GM23338 (cell line): Measurements from ENCODE around the gene CYB561D1.

ENCODE experiments used
- CREB1 ChIP-seq: fragments of 250-450 bp; sonication (Bioruptor Pico); IDR thresholded peaks from 2 replicates; pipeline ENCODE4 v1.5.0; 2020; ENCODE audit warnings: low read depth, mild to moderate bottlenecking, moderate library complexity
- EZH2 ChIP-seq: fragments of 200-600 bp; sonication (generic); IDR thresholded peaks from one replicate; pipeline ENCODE4 v1.8.0; 2017; ENCODE audit warnings: antibody characterized with exemption, mild to moderate bottlenecking, low read depth; ENCODE audit not compliant: unreplicated experiment
- EZH2phosphoT487 ChIP-seq: fragments of 200-600 bp; sonication (generic); IDR thresholded peaks from one replicate; pipeline ENCODE4 v1.8.1; 2018; ENCODE audit warnings: antibody characterized with exemption; ENCODE audit not compliant: unreplicated experiment
- JUNB ChIP-seq: IDR thresholded peaks from one replicate; pipeline ENCODE4 v1.6.1; 2016; ENCODE audit warnings: antibody characterized with exemption; ENCODE audit not compliant: unreplicated experiment
- NANOG ChIP-seq: IDR thresholded peaks from 2 replicates; pipeline ENCODE4 v1.6.1; 2016; ENCODE audit warnings: antibody characterized with exemption, borderline replicate concordance
- POLR2AphosphoS5 ChIP-seq: IDR thresholded peaks from 2 replicates; pipeline ENCODE4 v1.6.1; 2016; ENCODE audit warnings: antibody characterized with exemption, low read depth
- STAT1 ChIP-seq: IDR thresholded peaks from one replicate; pipeline ENCODE4 v1.6.1; 2016; ENCODE audit warnings: antibody characterized with exemption; ENCODE audit not compliant: unreplicated experiment
- ZNF114 ChIP-seq: fragments of 250-450 bp; sonication (Bioruptor Pico); IDR thresholded peaks from 2 replicates; pipeline ENCODE4 v1.5.0; 2020; ENCODE audit warnings: mild to moderate bottlenecking, moderate library complexity
- ZNF331 ChIP-seq: fragments of 250-450 bp; sonication (Bioruptor Pico); IDR thresholded peaks from 2 replicates; pipeline ENCODE4 v1.5.0; 2020; ENCODE audit warnings: low read depth, mild to moderate bottlenecking, moderate library complexity
- TF ChIP-seq, protein P1 (sequence below), 2 experiments: fragments of 200-600 bp in 1 of 2; sonication (generic) in 1 of 2; conservative IDR thresholded peaks; 2 replicates each; pipeline versions ENCODE4 v1.5.1 to v1.6.1; 2016 to 2017; ENCODE audit warnings: antibody characterized with exemption in 2 of 2, low read depth in 2 of 2, mild to moderate bottlenecking in 2 of 2, moderate library complexity in 1 of 2
- TF ChIP-seq, protein P2 (sequence below): IDR thresholded peaks from one replicate; pipeline ENCODE4 v1.6.1; 2018; ENCODE audit warnings: antibody characterized with exemption; ENCODE audit not compliant: unreplicated experiment
- TF ChIP-seq, protein P3 (sequence below): IDR thresholded peaks from 2 replicates; pipeline ENCODE4 v1.6.1; 2016; ENCODE audit warnings: antibody characterized with exemption

DNA sequence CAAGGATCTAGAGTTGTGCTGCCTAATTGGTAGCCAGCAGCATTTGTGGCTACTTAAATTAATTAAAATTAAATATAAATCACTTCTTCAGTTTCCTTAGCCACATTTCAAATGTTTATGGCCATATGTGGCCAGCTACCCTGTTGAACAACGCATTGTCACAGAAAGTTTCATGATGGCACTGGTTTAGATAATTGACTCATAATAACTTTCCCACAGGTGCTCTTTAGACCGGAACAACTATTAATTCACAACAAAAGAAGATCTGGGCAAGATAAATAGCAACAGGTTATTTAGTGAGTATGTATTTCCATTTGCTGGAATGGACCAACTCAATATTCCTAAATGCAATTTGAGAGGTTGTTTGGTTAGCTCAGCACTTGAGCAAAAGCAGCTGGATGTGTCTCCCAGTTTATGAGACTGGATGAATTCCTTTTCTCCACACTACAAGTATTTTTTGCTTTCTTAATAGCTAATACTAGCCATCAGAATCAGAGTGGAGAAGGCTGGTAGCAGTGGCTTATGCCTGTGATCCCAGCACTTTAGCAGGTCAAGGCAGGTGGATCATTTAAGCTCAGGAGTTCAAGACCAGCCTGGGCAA, 19.3 kb downstream of the CYB561D1 start:
- TF ChIP-seq EZH2phosphoT487 (no peak), EZH2 (no peak), POLR2AphosphoS5 (no peak), ZNF331 (CRISPR knock-in tag) (no peak), CREB1 (CRISPR knock-in tag) (no peak), ZNF114 (CRISPR knock-in tag) (no peak), JUNB (no peak), NANOG (no peak), STAT1 (no peak)
- TF ChIP-seq, protein P1, sequence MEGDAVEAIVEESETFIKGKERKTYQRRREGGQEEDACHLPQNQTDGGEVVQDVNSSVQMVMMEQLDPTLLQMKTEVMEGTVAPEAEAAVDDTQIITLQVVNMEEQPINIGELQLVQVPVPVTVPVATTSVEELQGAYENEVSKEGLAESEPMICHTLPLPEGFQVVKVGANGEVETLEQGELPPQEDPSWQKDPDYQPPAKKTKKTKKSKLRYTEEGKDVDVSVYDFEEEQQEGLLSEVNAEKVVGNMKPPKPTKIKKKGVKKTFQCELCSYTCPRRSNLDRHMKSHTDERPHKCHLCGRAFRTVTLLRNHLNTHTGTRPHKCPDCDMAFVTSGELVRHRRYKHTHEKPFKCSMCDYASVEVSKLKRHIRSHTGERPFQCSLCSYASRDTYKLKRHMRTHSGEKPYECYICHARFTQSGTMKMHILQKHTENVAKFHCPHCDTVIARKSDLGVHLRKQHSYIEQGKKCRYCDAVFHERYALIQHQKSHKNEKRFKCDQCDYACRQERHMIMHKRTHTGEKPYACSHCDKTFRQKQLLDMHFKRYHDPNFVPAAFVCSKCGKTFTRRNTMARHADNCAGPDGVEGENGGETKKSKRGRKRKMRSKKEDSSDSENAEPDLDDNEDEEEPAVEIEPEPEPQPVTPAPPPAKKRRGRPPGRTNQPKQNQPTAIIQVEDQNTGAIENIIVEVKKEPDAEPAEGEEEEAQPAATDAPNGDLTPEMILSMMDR (conservative IDR thresholded peaks at IDR 0.05; ENCODE audit: low read depth in 2 of 2) = no peak
- TF ChIP-seq, protein P2, sequence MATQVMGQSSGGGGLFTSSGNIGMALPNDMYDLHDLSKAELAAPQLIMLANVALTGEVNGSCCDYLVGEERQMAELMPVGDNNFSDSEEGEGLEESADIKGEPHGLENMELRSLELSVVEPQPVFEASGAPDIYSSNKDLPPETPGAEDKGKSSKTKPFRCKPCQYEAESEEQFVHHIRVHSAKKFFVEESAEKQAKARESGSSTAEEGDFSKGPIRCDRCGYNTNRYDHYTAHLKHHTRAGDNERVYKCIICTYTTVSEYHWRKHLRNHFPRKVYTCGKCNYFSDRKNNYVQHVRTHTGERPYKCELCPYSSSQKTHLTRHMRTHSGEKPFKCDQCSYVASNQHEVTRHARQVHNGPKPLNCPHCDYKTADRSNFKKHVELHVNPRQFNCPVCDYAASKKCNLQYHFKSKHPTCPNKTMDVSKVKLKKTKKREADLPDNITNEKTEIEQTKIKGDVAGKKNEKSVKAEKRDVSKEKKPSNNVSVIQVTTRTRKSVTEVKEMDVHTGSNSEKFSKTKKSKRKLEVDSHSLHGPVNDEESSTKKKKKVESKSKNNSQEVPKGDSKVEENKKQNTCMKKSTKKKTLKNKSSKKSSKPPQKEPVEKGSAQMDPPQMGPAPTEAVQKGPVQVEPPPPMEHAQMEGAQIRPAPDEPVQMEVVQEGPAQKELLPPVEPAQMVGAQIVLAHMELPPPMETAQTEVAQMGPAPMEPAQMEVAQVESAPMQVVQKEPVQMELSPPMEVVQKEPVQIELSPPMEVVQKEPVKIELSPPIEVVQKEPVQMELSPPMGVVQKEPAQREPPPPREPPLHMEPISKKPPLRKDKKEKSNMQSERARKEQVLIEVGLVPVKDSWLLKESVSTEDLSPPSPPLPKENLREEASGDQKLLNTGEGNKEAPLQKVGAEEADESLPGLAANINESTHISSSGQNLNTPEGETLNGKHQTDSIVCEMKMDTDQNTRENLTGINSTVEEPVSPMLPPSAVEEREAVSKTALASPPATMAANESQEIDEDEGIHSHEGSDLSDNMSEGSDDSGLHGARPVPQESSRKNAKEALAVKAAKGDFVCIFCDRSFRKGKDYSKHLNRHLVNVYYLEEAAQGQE = no peak
- TF ChIP-seq, protein P3, sequence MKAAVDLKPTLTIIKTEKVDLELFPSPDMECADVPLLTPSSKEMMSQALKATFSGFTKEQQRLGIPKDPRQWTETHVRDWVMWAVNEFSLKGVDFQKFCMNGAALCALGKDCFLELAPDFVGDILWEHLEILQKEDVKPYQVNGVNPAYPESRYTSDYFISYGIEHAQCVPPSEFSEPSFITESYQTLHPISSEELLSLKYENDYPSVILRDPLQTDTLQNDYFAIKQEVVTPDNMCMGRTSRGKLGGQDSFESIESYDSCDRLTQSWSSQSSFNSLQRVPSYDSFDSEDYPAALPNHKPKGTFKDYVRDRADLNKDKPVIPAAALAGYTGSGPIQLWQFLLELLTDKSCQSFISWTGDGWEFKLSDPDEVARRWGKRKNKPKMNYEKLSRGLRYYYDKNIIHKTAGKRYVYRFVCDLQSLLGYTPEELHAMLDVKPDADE = no peak
